ENCODE results near the gene CLASP1.

DNA sequence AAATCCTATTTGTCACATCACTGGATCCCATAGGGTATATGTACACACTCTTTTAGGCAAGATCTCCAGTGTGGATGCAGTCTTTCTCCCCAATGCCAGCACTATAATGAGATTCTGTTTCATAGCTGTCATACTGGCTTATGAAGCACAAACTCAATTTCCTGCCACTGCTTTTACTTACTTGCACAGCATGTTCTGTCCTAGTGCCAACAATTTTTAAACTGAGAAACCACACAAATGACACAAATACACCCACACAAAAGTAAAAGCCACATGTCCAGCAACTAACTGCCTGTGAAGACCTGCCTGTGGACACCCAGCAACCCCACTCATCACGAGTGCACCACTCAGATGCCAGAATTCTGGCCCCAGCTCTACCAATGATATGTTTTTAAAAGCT is 148.2 kb downstream of the CLASP1 start:
- TF ChIP-seq EZH2phosphoT487 (IDR thresholded peaks at IDR 0.05; ENCODE audit: low read depth, severe bottlenecking, unreplicated experiment) (no peak), EZH2 (IDR thresholded peaks at IDR 0.05; ENCODE audit: borderline replicate concordance) (no peak)
- TF ChIP-seq, protein P1, sequence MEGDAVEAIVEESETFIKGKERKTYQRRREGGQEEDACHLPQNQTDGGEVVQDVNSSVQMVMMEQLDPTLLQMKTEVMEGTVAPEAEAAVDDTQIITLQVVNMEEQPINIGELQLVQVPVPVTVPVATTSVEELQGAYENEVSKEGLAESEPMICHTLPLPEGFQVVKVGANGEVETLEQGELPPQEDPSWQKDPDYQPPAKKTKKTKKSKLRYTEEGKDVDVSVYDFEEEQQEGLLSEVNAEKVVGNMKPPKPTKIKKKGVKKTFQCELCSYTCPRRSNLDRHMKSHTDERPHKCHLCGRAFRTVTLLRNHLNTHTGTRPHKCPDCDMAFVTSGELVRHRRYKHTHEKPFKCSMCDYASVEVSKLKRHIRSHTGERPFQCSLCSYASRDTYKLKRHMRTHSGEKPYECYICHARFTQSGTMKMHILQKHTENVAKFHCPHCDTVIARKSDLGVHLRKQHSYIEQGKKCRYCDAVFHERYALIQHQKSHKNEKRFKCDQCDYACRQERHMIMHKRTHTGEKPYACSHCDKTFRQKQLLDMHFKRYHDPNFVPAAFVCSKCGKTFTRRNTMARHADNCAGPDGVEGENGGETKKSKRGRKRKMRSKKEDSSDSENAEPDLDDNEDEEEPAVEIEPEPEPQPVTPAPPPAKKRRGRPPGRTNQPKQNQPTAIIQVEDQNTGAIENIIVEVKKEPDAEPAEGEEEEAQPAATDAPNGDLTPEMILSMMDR (IDR thresholded peaks at IDR 0.05; ENCODE audit: poor library complexity): no peak

Measured in hepatocyte (in vitro differentiated cells).